Measurements from ENCODE around the gene SELENOW.

- TF ChIP-seq CTCF (conservative IDR thresholded peaks at IDR 0.05; ENCODE audit: low read depth, low read length) (no peak), CEBPB (IDR thresholded peaks at IDR 0.05; ENCODE audit: low read depth, low read length) (no peak), ELK1 (IDR thresholded peaks at IDR 0.05; ENCODE audit: borderline replicate concordance, low read depth, low read length) (no peak), POLR2A (IDR thresholded peaks at IDR 0.05; ENCODE audit: low read depth, low read length) (no peak), MAFK (IDR thresholded peaks at IDR 0.05; ENCODE audit: low read depth, low read length) (no peak), RCOR1 (IDR thresholded peaks at IDR 0.05; ENCODE audit: insufficient replicate concordance, low read length) (no peak), SMC3 (IDR thresholded peaks at IDR 0.05; ENCODE audit: low read depth, low read length) (no peak), USF2 (IDR thresholded peaks at IDR 0.05; ENCODE audit: low read depth, low read length) (no peak)
Measured at GRCh38 chr19:47766670-47767069, 11.8 kb upstream of the SELENOW start.

Data from IMR-90 (cell line).